K562 (cell line): Measurements from ENCODE around the gene APBA2. TPM values are rescaled to one million over a fixed set of nuclear protein-coding genes. Genes with fewer than 3 reads are reported as not detected.
A peak's percentile ranks its signal among the peaks of the same experiment; 100 is the strongest.

ENCODE experiments used
- ATAC-seq: fragments of 200-7000 bp; cut with Tn5 transposase; 3 replicates; pipeline ENCODE4 v1.9.1; 2020; ENCODE audit warnings: moderate library complexity
- BruUV-seq: library from RNA; stranded (reverse); fragments of 400-500 nt; replicated peaks from 2 replicates; lab custom pipeline; 2021; lab: Mats Ljungman, UMichigan
- CTCF ChIA-PET: fragments of 300-600 bp; formaldehyde crosslinking; extraction: SDS; loops from one replicate; lab custom pipeline; 2021; ENCODE audit warnings: low intra/inter-chr PET ratio; lab: Yijun Ruan, JAX
- POLR2A ChIA-PET: fragments of 300-600, 350-650 bp; sonication (Branson Sonifier 250); formaldehyde crosslinking; extraction: SDS; loops from one replicate; lab custom pipeline; 2021; ENCODE audit warnings: antibody characterized with exemption, inconsistent platforms; lab: Yijun Ruan, JAX
- DNase-seq, 4 experiments: peaks; one replicate each; pipeline versions ENCODE4 v3.0.0 to v3.0.0-alpha.2; 2011 to 2018; ENCODE audit warnings: low spot score in 3 of 4, mixed read lengths in 3 of 4; ENCODE audit errors: extremely low read depth in 1 of 4
- FAIRE-seq: peaks from 2 replicates; lab custom pipeline; 2011; peaks lifted over from hg19 to GRCh38; lab: Jason Lieb, UNC
- H2AFZ ChIP-seq: 2 replicates; pipeline ENCODE4 v1.6.0; 2011; ENCODE audit warnings: low read depth, low read length, control low read depth, inconsistent platforms
- H3K27ac ChIP-seq: fragments of 200-600 bp; 3 replicates; pipeline ENCODE4 v1.8.0; 2011; ENCODE audit warnings: low read depth, mild to moderate bottlenecking, control low read depth, inconsistent platforms, low read length, moderate library complexity, mixed read lengths; ENCODE audit errors: extremely low read depth
- H3K27me3 ChIP-seq, 2 experiments: fragments of 300-600 bp in 1 of 2; 2 replicates in 1 of 2; 3 replicates in 1 of 2; pipeline versions ENCODE4 v1.6.0 to v1.8.0; 2011; ENCODE audit warnings: inconsistent platforms in 2 of 2, low read length in 2 of 2, mild to moderate bottlenecking in 1 of 2, mixed read lengths in 1 of 2, moderate library complexity in 1 of 2; ENCODE audit not compliant: control insufficient read depth in 2 of 2, insufficient read depth in 2 of 2
- H3K36me3 ChIP-seq: fragments of 300-600 bp; 3 replicates; pipeline ENCODE4 v1.8.0; 2011; ENCODE audit warnings: mild to moderate bottlenecking, low read length, inconsistent platforms; ENCODE audit not compliant: control insufficient read depth, insufficient read depth
- H3K4me1 ChIP-seq, 2 experiments: fragments of 200-600 bp in 1 of 2; replicated peaks in 1 of 2; 2 replicates in 1 of 2; 3 replicates in 1 of 2; pipeline versions ENCODE4 v1.5.1 to v1.8.0; 2011; ENCODE audit warnings: inconsistent platforms in 2 of 2, low read length in 2 of 2, mild to moderate bottlenecking in 1 of 2, mixed read lengths in 1 of 2, moderate library complexity in 1 of 2; ENCODE audit not compliant: control insufficient read depth in 2 of 2, insufficient read depth in 2 of 2
- H3K4me2 ChIP-seq: 2 replicates; pipeline ENCODE4 v1.6.1; 2011; ENCODE audit warnings: low read length, control low read depth, inconsistent platforms, mixed read lengths; ENCODE audit not compliant: insufficient read depth
- H3K4me3 ChIP-seq: fragments of 200-600 bp; sonication (generic), shearing (Covaris generic); 2 replicates; pipeline ENCODE4 v1.5.1; 2016; ENCODE audit warnings: control low read depth, inconsistent platforms
- H3K79me2 ChIP-seq: fragments of 200-600 bp; 3 replicates; pipeline ENCODE4 v1.8.0; 2011; ENCODE audit warnings: low read length, inconsistent platforms; ENCODE audit not compliant: control insufficient read depth, insufficient read depth
- H3K9ac ChIP-seq, 2 experiments: 2 replicates each; pipeline versions ENCODE4 v1.6.0 to v1.6.1; 2011; ENCODE audit warnings: low read depth in 2 of 2, low read length in 2 of 2, control low read depth in 1 of 2, inconsistent platforms in 1 of 2, mild to moderate bottlenecking in 1 of 2, mixed read lengths in 1 of 2; ENCODE audit not compliant: insufficient read depth in 1 of 2
- H3K9me1 ChIP-seq: one replicate; pipeline ENCODE4 v1.6.0; 2011; ENCODE audit warnings: inconsistent platforms, mild to moderate bottlenecking, low read length, moderate library complexity; ENCODE audit not compliant: control insufficient read depth, insufficient read depth
- H3K9me3 ChIP-seq: replicated peaks from 2 replicates; pipeline ENCODE4 v1.5.1; 2011; ENCODE audit warnings: low read depth, low read length, inconsistent platforms; ENCODE audit not compliant: control insufficient read depth, insufficient read depth
- H4K20me1 ChIP-seq: replicated peaks from 2 replicates; pipeline ENCODE4 v1.6.1; 2011; ENCODE audit warnings: low read length, inconsistent platforms, mixed read lengths; ENCODE audit not compliant: control insufficient read depth, insufficient read depth
- BRF1 ChIP-seq: IDR thresholded peaks from 3 replicates; pipeline ENCODE4 v1.6.1; 2011; ENCODE audit warnings: borderline replicate concordance, mild to moderate bottlenecking; ENCODE audit not compliant: insufficient read length; ENCODE audit errors: extremely low read depth
- CBX2 ChIP-seq: fragments of 200-600 bp; sonication (generic); IDR thresholded peaks from one replicate; pipeline ENCODE4 v1.6.1; 2012; ENCODE audit warnings: mild to moderate bottlenecking, low read length, inconsistent platforms; ENCODE audit not compliant: insufficient read depth, poor library complexity, severe bottlenecking
- CTBP1 ChIP-seq: fragments of 450-650 bp; IDR thresholded peaks from 2 replicates; pipeline ENCODE4 v1.6.1; 2016; ENCODE audit warnings: borderline replicate concordance
- DPF2 ChIP-seq: fragments of 450-650 bp; IDR thresholded peaks from 2 replicates; pipeline ENCODE4 v1.6.1; 2016
- ETS2 ChIP-seq: IDR thresholded peaks from 2 replicates; pipeline ENCODE4 v1.6.1; 2016; ENCODE audit warnings: borderline replicate concordance, missing genetic modification characterization, mild to moderate bottlenecking, moderate library complexity, missing compliant biosample characterization; ENCODE audit not compliant: poor library complexity, severe bottlenecking
- HMG20A ChIP-seq: fragments of 450-650 bp; formaldehyde crosslinking; conservative IDR thresholded peaks from 2 replicates; pipeline ENCODE4 v1.4.0; 2020; ENCODE audit warnings: mild to moderate bottlenecking, mixed read lengths
- NONO ChIP-seq, 2 experiments: fragments of 200-400 bp in 1 of 2; fragments of 450-650 bp in 1 of 2; formaldehyde crosslinking in 1 of 2; IDR thresholded peaks; 2 replicates each; pipeline ENCODE4 v1.6.1; 2017; ENCODE audit warnings: low read depth in 2 of 2, mild to moderate bottlenecking in 2 of 2, moderate library complexity in 2 of 2, low read length in 1 of 2
- PHB ChIP-seq: fragments of 250-450 bp; sonication (Bioruptor Pico); IDR thresholded peaks from 2 replicates; pipeline ENCODE4 v1.5.0; 2021
- POLR2G ChIP-seq: fragments of 200-400 bp; formaldehyde crosslinking; IDR thresholded peaks from 2 replicates; pipeline ENCODE4 v1.6.1; 2017; ENCODE audit warnings: low read depth, mild to moderate bottlenecking, antibody characterized with exemption, low read length, moderate library complexity
- SOX6 ChIP-seq: fragments of 450-650 bp; IDR thresholded peaks from 2 replicates; pipeline ENCODE4 v1.6.1; 2014; ENCODE audit warnings: mild to moderate bottlenecking
- ZNF583 ChIP-seq: fragments of 250-450 bp; sonication (Bioruptor Pico); IDR thresholded peaks from 2 replicates; pipeline ENCODE4 v1.4.0; 2020
- WGBS: fragments of 100-300 bp; shearing (Covaris generic); methylation state at CpG from one replicate; pipeline ENCODE4 v1.1.6; 2016; ENCODE audit warnings: low coverage, mixed read lengths; ENCODE audit not compliant: insufficient coverage; ENCODE audit errors: missing lambda C conversion rate; 5-methylcytosine and 5-hydroxymethylcytosine counted together
- in situ Hi-C: fragments of 300-500 bp; cut with MboI; formaldehyde crosslinking; loops from 4 replicates; pipeline ENCODE4 v1.15.0; 2018; ENCODE audit warnings: inconsistent platforms, mixed read lengths
- intact Hi-C: fragments of 100-400 bp; cut with micrococcal nuclease; formaldehyde crosslinking; loops from 2 replicates; pipeline ENCODE4 v1.14.2; 2022
- polyA plus RNA-seq, 8 experiments: library from polyadenylated mRNA; depleted of rRNA in 4 of 8; stranded (reverse) in 5 of 8; unstranded in 3 of 8; fragments of >200 nt; fragmentation: Nextera tagmentation in 2 of 8; fragmentation: Illumina TruSeq in 1 of 8; extraction: Ambion mirVana in 2 of 8; extraction: Trizol in 1 of 8; gene quantifications; 2 replicates each; pipeline versions ENCODE4 v1.2.1 to v1.2.3, GENCODE V29; 2011 to 2014; ENCODE audit warnings: inconsistent platforms in 1 of 8, missing spikeins in 1 of 8
- total RNA-seq, 7 experiments: library from RNA; depleted of rRNA in 6 of 7; stranded (reverse); fragments of >200 nt in 6 of 7; fragmentation: Illumina TruSeq in 2 of 7; extraction: Trizol in 2 of 7; gene quantifications; 2 replicates each; pipeline versions ENCODE4 v1.2.1 to v1.2.3, GENCODE V29; 2011 to 2021; ENCODE audit warnings: low replicate concordance in 1 of 7
- TF ChIP-seq, protein P1 (sequence below): sonication (generic); formaldehyde crosslinking; IDR thresholded peaks from 2 replicates; pipeline ENCODE4 v1.5.0; 2020; ENCODE audit warnings: missing genetic modification reagents

Gene APBA2
- total and polyA plus RNA-seq, 9 of the 15 experiments (the other 6 are each of a cell fraction or from before 2014, with no cell fraction given), result 0.24 to 40.9 (median 25.2) TPM

DNA sequence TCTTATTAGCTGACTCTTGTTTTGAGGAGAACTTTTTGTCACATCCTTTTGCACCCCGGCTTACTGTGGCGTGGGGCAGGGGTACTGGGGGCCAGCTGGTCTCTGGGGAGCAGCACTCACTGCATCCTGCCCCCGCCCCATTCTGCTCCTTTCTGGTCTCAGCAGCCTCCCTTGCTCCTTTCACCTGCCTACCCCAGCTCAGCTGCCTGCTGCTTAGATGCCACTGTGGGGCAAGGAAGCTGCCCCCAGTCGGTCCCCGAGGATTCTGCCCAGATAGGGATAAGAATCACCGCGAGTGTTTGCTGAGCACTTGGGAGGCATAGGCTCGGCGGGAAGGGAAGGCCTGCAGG, 32.0 kb downstream of the APBA2 start:
- BruUV-seq, result no TSS peak
- DNase-seq (no peak), FAIRE-seq (no peak)
- H3K9me1 ChIP-seq, result no peaks in the 10 kb centered on the region
- no peak overlapping the region for H3K4me3 ChIP-seq
- H4K20me1 ChIP-seq, result no peaks in the 10 kb centered on the region; the same call in 1 of the 2 replicates
- peak overlapping the region in 1 of 2 experiments; percentile 70; a peak in 1 of 4 replicates for H3K9ac ChIP-seq
- peaks cover 27 to 57% of the 10 kb centered on the region in 2 experiments for H3K4me1 ChIP-seq
- no peaks in the 10 kb centered on the region for H3K9me3 ChIP-seq
- TF ChIP-seq SOX6, result no peak
- TF ChIP-seq, protein P1, sequence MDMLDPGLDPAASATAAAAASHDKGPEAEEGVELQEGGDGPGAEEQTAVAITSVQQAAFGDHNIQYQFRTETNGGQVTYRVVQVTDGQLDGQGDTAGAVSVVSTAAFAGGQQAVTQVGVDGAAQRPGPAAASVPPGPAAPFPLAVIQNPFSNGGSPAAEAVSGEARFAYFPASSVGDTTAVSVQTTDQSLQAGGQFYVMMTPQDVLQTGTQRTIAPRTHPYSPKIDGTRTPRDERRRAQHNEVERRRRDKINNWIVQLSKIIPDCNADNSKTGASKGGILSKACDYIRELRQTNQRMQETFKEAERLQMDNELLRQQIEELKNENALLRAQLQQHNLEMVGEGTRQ (CRISPR knock-in tag), result no peak
- no peak for TF ChIP-seq DPF2
- no peak for TF ChIP-seq HMG20A (CRISPR knock-in tag)
- TF ChIP-seq PHB, result no peak
- no peak for TF ChIP-seq CBX2
- TF ChIP-seq ETS2, result no peak
- TF ChIP-seq POLR2G, result no peak
- TF ChIP-seq CTBP1, result no peak
- no peak for TF ChIP-seq ZNF583 (CRISPR knock-in tag)
- TF ChIP-seq BRF1, result no peak
- no peak for TF ChIP-seq NONO (IDR thresholded peaks at IDR 0.05; ENCODE audit: low read depth in 2 of 2, low read length in 1 of 2)
- TF ChIP-seq, all 486 proteins: peak for 0
- Histone ChIP-seq H2AFZ (no peak overlapping the region), H3K27ac (no peak overlapping the region), H3K27me3 (no peaks in the 10 kb centered on the region), H3K79me2 (peaks cover 58% of the 10 kb centered on the region), H3K36me3 (peaks cover 18% of the 10 kb centered on the region), H3K4me2 (no peak overlapping the region)
- in situ Hi-C loops (no loop called here), intact Hi-C loops (no loop called here)
- CTCF ChIA-PET, result no interaction called here
- POLR2A ChIA-PET, result interaction anchor here (0.6 kb wide), 1 partner anchor 10 kb away, joined by 3 read pairs; no protein-coding TSS in a partner anchor
- 75% methylated on average over 9 of the region's 9 CpGs for WGBS
- ATAC-seq, result no peak
